HG03460 (cell line): ENCODE data around the gene CPSF4L.
"Not testable (repeated sequence)": the region's sequence is repeated elsewhere in the genome, so short reads cannot be mapped to it uniquely, and the experiment has no call there.

Source experiments
- ATAC-seq: cut with Tn5 transposase; IDR thresholded peaks from one replicate; pipeline ENCODE4 v1.9.1; 2021; ENCODE audit not compliant: unreplicated experiment

The CPSF4L gene, protein sequence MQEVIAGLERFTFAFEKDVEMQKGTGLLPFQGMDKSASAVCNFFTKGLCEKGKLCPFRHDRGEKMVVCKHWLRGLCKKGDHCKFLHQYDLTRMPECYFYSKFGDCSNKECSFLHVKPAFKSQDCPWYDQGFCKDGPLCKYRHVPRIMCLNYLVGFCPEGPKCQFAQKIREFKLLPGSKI

DNA sequence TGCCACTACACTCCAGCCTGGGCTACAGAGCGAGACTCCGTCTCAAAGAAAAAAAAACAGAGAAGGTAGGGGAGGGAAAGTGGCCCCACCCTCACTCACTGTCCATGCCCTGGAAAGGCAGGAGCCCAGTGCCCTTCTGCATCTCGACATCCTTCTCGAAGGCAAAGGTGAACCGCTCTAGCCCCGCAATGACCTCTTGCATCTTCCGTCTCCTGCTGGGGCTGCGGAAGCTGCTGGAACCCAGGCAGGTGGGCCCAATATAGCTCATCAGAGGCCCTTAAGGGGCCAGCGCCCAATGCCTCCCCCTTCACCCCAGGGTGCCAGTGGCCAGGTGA is at the start of gene CPSF4L:
Gene CPSF4L, minus strand, starts transcription at position 264 of the 335 bp plus-strand sequence. Its CDS starts 62 bp downstream, at position 202.
- ATAC-seq, result no peak

DNA sequence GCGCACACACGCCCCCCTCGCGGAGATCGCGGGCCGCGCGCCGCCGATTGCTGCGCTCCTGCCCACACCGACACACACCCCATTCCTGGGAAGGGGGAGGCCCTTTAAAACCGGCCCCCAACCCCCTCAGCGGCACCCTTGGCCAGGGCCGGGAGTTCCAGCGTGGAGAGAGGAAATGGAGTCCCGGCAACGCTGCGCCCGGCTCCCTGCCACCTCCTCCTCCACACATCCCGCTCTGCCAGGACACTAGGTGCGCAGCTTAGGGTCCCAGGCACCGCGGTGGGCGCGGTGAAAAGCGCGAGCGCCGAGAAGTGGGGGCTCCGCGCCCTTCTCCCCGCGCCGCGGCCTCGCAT is 49.7 kb upstream of the CPSF4L start:
- ATAC-seq, result peak; percentile 6

DNA sequence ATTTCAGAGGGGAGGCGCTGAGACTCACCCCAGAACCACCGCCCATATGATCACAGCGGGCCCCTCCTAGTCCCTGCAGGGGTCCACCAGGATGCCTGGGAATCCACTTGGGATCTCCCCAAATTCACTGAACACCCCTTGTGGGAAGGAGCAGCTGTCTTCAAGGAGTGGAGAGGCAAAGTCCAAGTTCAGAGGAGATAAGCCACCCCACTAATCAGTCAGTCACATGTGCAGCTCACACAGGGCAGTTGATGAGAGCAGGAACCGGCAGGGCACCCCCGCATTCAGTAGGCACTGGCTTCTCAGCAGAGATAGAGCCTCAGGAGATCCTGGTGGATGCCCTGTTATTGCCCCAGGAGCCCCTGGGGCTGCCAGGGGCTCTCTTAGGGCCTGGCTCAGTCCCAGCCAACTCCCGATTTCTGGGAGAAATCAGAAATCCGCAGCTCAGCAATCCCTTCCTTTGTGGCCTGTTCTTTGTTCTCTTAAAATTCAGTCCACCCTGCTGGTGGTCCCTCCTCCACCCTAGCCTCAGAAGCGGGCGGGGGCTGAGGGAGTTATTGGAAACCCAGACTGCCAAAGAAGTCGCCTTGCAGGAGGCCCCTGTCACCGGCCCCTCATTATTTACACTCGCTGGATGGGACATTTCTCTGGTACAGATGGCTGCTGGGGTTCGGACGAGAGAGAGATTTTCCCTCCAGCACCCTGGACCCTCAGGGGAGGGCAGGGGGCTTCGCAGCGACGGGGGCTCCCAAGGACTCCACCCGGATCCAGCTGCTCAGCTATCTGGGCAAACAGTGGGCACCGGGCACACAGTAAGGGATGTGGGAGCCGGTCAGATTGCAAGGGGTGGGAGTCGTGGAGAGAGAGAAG is 48.3 kb upstream of the CPSF4L start:
- no peak for ATAC-seq

DNA sequence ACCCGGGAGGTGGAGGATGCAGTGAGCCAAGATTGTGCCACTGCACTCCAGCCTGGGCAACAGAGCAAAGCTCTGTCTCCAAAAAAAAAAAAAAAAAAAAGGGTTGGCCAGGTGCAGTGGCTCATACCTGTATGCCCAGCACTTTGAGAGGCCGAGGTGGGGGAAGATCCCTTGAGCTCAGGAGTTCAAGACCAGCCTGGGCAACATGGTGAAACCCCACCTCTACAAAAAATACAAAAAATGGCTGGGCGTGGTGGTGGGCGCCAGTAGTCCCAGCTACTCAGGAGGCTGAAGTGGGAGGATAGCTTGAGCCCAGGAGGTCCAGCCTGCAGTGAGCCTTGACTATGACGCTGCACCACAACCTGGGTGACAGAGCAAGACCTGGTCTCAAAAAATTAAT is 47.3 kb upstream of the CPSF4L start:
- ATAC-seq, result not testable (repeated sequence)

DNA sequence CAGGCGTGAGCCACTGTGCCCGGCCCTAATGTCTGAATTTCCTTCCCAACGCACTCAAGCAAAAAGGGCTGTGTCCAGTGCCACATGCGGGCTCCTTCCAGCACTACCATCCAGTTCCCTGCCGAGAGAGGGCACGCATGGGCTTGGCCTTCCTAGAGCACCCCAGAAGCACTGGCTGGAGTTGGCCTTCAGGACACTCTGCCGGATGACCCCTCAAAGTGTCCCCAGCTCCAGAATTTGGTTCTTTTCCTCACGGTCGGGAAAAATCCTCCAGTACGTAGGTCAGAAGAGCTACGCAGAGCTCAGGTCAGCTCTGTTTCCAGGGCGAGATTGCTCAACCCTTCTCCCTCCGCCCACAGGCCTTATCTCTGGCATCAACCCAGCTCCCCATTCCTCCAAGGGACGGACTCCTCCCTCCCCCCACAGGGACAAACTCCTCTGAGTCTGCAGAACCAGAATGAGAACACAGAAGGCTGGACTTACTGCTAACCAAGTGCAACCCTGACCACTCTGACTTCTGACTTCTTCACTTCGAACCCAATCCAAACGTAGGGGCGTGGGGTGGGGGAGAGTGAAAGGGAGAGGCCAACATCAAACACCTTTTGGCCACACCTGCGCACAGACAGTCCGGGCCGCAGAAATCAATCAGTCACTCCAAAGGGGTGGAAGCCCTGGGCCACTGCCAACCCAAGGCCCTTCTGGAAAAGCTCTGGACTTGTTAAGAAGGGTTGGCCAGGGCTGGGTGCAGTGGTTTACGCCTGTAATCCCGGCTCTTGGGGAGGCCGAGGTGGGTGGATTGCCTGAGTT is 46.5 kb upstream of the CPSF4L start:
- no peak for ATAC-seq

DNA sequence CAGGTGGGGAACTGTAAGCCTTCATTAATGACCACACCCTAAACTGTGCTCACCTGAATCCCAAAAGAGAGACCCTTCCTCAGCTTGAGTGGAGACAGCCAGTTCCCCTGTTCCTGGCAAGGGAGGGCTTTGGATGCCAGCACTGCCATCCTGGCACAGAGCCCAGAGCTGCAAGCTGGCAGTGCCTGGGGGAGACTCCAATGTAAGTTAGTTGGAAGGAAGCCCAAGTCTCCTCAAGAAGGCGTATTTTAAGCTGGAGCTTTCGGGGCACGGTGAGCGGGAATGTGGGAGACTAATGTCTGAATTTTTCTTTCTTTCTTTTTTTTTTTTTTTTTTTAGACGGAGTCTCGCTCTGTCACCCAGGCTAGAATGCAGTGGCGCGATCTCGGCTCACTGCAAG is 45.5 kb upstream of the CPSF4L start:
- ATAC-seq, result no peak

DNA sequence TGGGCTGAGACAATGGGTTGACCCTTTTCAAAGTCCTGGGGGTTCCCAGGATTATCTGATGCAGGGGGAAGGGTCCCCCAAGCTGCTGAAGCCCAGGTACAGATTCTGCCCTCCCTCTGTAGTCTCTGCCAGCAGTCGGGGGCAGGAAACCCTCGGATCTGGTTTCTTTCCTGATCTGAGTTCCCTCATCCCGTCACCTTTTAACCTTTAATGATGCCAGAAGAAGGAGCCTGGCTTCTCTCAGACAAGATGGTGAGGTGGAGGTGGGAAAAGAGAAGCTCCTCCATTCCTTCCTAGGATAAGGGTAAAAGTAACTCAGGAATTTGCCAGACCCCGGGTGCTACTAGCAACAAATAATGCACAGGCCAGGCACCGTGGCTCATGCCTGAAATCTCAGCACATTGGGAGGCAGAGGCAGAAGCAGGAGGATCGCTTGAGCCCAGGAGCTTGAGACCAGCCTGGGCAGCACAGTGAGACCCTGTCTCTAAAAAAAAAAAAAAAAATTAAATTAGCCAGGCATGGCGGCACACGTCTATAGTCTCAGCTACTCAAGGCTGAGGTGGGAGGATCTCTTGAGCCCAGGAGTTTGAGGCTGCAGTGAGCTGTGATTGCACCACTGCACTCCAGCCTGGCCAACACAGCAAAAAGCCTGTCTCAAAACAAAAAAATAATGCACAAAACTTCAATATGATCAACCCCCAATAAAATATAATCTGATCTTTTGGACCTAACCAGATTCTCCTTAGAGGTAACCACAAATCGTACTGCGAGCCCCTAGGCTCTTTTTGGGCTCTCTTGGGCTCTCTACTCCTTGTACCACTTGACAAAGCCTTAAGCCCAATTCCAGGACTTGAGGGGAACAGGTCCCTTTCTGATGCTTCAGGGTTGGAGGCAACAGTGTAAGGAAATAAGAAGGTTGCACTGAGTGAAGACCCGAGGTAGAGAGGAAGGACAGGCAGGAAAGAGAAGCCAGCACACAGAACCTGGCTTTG is 44.5 kb upstream of the CPSF4L start:
- no peak for ATAC-seq

DNA sequence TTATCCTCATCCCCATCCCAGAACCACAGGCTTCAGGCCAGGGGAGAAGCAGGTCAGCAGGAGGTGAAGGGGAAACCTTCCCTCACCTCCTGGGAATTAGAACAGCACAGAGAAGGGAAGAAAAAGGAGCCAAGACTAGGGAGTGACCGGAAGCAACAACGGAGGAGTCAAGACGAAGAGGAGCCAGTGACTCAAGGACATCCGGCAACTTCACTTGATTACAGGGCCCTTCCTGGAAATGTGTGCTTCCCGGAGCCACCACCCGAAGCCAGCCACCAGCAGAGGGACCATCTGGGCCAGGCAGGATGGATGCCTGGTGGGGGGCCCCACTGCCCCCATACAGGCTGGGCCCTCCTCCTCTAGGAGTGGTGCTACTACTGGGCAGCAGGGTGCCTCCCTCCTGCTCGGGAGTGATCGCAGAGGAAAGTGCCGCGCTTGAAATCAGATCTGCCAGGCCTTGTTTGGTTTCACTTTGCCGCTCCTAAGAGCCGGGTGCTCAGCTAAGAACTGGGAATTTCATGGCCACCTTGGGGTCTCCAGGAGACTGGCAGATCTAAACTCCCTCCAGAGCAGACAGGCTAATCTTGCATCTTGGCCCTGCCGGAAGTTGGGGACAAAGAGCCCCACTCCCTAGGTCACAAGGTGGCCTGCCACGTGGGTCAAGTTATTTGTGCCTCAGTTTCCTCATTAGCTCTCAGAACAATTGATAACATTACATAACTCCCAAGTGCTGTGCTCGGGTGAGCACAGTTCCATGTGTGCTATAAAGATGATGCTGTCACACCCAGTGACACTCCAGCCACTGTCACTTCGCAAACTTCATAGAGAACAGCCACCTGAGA is 43.5 kb upstream of the CPSF4L start:
- ATAC-seq, result no peak

DNA sequence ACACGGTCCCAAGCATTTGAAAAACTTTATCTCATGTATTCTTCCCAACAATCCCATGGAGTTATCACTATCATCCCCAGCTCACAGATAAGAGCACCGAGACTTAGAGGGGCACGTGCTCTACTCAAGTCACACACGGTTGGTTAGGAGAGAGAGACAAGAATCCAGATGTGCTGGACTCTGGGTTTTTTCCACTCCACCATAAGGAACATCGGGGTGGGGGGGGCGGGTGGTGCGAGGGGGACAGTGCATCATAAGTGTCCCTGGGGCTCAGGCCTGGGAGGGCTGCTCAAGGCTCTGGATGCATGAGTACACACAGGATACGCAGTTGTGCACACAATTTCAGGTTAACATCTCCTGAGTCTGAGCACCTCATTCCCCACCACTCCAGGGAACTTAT is 42.8 kb upstream of the CPSF4L start:
- no peak for ATAC-seq

DNA sequence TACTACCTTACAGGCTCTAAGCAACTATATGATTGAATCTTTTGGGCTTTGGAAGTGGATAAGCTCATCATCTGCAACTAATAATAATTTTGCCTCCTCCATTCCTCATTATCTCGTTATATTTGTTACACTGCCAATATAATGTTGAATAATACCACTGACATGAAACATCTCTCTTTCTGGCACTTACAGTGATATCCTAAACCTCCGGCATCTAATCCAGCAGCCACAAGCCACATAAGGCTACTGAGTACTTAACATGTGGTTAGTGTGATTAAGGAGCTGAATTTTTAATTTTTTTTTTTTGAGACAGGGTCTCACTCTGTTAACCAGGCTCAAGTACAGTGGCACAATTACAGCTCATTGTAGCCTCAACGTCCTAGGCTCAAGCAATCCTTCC is 40.5 kb upstream of the CPSF4L start:
- no peak for ATAC-seq

DNA sequence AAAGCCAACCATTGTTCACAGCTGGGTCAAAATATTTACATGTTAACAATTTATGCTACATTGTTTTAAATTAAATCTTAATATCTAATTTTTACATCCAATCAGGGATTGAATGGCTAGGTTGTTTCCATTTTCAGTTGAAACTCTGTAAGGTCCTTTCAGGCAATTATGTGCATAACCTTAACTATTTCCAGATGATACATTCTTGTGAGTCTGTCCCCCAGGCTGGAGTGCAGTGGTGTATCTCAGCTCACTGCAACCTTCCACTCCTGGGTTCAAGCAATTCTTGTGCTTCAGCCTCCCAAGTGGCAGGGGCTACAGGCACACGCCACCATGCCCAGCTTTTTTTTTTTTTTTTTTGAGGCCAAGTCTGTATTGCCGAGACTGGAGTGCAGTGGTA is 39.7 kb upstream of the CPSF4L start:
- ATAC-seq, result no peak

DNA sequence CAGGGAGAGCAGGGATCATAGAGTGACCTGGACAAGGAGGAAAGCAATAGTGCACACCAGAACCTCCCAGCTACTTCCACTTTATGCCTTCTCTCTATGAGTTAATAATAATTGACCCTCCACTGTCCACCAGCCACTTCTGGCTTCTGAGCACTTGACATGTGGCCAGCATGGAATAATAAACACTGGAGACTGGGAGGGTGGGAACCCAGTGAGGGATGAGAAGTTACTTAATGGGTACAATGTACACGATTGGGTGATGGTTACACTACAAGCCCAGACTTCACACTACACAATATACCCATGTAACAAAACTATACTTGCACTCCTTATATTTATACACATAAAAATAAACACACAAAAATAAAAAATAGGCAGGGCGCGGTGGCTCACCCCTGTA is 38.7 kb upstream of the CPSF4L start:
- ATAC-seq, result no peak

DNA sequence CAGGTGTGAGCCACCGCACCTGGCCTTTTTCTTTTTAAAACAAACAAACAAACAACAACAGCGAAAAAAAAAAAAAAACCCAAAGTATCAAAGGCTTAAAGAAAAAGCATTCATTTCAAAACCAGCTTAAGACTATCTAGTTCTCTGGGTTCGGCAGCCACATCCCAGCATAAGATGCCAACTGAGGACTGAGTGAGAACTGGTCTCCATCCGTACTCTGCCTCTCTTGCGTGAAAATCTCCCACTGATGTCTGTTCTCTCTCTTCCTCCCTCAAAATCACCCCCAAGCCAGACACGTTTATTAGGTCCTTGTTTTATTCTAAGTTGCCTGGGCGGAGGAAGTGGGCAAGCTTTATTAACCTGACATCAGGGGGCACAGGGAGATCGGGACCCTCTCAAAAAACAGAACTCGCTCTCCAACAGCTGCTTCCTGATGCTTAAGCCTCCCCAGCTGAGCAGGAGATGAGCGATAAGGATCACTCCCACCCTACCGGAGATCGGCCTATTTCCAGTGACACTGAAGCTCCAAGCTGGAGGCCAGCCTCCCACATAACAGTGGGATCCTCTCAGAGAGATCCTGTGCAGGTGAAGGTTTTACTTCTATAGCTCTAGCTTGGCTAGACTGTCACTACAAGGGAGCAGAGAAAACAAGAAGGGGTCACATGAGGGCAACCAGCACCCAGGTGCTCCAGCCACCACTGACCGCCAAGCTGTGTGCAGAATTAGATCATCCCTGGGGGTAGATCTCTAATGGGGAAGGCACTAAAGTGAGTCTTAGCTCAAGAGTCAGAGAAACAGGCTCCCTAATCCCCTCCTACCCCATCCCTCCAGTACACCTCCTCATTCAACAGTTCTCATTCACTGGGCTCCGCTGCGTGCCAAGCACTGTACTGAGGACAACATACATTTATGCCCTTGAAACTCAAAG is 36.5 kb upstream of the CPSF4L start:
- ATAC-seq, result peak; percentile 80

DNA sequence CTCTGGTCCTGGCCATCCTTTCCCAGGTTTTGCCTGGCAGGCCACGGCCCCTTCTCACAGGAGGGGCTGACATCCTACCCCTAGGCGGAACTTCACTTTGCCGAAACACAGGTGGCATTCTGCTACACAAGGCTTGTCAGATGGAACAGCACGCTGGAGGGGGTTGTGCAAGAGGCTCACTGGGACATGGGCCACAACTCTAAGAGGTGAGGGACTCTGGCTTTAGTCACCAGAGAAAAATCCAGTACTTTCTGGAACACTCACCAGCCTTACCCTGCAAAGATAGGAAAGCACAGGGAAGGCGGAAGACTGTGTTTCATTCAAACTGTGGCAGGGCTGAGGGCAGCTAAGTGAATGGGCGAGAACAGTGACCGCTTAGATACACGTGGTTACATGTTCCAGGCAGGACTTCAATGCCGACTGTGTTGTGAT is 31.8 kb upstream of the CPSF4L start:
- no peak for ATAC-seq

DNA sequence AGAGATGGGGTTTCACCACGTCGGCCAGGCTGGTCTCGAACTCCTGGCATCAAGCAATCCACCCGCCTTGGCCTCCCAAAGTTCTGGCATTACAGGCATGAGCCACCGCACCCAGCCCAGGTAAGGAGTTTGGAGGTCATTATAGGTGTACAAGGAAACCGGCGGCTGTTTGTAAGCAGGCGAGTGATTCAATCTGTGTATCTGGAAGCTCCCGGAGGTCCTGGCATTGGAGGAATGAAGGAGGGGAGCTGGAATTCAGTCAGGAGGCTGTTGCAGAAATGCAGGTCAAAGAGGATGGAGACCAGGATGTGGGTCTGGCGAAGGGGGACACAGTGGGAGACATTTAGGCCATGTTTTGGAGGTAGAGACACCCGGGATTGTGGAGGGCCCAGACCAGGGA is 31.4 kb upstream of the CPSF4L start:
- no peak for ATAC-seq

DNA sequence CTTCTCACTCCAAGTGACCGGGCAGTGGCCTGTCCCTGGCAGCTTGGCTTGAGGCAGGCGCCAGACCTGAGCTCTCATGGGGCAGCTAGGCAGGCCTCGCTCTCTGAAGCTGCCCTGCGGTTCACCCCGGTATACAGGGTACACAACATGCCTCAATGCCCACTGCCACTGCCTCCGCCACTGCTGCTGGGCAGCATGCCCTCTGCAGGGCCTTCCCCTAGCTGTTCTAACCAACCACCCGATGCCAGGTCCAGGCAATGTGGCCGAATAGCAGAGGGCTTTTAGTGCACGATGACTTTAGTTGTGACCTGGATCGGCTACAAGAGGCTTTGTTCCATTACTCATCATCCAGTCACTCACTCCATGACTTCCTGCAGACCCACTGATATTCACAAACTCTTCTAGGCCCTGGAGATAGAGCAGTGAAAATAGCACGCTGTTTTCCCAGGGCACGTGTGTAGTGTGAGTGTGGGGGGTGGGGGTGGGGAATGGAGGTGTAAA is 30.4 kb upstream of the CPSF4L start:
- no peak for ATAC-seq

DNA sequence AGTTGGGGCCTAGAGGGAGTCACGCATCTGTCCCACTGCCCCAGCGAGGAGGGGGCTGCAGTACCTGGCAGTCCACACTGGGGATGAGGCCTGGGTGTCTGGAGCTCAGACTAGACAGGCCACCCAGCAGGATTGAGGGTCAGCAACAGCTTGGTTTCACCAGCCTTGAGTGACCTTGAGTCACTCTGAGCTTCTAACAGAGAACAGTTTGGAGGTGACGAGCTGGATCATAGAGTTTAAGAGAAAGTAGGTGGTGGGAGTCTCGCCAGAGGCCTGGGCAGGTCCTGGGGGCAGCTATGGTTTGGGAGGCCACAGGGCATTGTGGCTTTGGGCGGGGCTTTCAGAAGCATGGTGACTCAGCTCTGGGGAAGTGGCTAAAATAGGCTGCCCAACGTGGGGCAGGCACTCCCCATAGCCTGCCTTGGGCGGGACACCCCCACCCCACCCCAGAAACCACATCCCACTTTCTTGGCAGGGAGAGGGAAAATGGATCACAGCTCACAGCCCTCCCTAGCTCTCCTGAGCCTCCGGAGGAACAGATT is 29.7 kb upstream of the CPSF4L start:
- peak; percentile 92 for ATAC-seq
